Fibroblast of skin of abdomen (primary cell): ENCODE measurements around the gene DDX52.
"Not testable (repeated sequence)": the region's sequence is repeated elsewhere in the genome, so short reads cannot be mapped to it uniquely, and the experiment has no call there.

ENCODE experiments used
- DNase-seq: peaks from one replicate; pipeline ENCODE4 v3.0.0-alpha.2; 2013

DDX52 gene

DNA sequence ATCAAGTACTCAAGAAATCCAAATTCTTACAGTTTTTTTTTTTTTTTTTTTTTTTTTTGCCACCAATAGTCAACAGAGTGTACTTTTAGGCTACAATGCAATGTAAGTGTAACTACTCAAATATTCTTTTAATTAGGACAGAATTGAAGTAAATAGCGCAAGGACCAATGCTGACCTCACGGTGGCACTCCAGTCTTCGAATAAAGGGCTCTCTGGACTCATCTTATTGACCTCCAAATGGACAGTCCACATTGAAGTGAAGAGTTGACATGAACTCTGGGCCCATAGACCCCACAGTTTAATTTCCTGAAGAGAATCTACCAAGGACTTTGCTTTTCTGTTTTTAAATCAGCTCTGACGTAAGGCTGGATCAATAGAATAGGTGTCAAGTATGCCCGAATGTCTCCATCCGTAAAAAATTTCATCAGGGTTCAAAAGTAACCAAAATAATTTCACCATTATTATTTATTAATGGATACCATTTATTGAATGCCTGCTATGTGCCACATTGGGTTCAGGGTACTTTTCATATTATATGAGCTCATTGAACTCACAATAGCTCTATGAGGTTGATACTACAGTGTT is 7.3 kb upstream of the DDX52 start:
- peak; percentile 45 for DNase-seq

DNA sequence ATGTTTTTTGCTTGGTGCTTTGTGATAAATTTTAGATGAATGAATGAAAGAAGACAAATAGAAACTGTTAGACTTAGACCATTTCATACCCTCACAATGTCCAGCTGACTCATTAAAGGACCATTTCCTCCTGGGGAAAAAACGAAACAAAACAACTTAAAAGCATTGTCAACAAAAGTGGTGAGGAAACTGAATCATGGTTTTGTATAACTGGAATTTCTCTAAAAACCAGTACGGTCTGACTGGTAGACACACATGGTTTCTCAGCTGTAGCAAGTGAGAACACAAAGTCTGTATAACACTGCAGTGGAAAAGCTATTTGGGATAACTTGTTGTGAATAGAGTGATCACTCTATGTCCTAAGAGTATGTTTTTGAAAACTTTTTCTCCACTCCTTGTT is 5.3 kb upstream of the DDX52 start:
- DNase-seq, result peak; percentile 36

DNA sequence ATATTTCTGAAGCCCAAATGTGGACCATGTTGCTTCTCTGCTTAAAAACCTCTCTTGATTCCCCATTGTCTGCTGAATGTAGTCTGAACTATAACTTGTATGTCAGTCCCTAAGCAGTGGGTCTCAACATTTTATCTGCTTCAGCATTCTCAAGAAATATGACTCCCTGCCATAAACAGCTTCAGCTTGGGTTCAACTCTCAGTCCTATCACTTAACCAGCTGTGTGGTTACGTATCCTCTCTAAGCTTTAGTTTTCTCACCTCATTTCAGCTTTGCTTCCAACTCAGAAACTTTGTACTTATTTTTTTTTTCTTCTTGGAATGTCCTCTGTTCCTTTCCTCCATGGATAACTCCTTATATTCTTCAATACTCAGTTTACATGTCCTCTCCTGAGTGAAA is 4.6 kb upstream of the DDX52 start:
- no peak for DNase-seq

DNA sequence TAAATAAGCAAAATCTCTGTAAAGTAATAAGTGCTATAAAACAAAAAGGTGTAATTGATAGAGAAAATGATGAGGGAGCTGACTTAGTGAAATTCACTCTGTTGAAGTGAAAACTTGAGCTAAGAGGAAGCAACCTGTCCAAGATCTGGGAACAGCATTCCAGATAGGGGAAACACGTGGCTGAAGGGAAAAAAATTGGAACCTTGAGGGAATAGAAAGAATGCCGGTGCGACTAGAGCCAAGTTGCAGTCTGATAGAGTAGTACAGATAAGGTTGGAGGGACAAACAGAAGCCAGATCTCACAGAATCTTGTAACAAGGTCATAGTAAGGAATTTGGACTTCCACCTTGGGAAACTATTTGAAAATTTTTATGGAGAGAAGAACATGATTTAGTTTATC is 623 bp upstream of the DDX52 start:
- no peak for DNase-seq

- peak; percentile 9 for DNase-seq
Observed at GRCh38 chr17:37642681-37643080, 565 bp downstream of the DDX52 start.

GRCh38 chr17:37640015-37640414 is 3.2 kb downstream of the DDX52 start:
- DNase-seq, result no peak

- no peak for DNase-seq
Observed at GRCh38 chr17:37637956-37638355, 5.3 kb downstream of the DDX52 start.

DNA sequence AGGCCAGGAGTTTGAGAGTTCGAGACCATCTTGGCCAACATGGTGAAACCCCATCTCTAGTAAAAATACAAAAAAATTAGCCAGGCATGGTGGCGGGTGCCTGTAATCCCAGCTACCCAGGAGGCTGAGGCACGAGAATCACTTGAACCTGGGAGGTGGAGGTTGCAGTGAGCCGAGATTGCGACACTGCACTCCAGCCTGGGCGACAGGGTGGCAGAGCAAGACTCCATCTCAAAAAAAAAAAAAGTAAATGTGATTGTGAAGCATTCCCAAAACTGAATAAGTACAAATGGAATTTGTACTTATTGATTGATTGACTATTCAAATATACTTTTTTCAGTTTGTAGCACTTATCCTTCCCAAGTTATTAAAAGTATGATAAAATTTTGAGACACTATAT is 26.8 kb downstream of the DDX52 start:
- DNase-seq, result not testable (repeated sequence)

GRCh38 chr17:37614823-37615222 is 28.4 kb downstream of the DDX52 start:
- no peak for DNase-seq

- peak; percentile 68 for DNase-seq
Observed at GRCh38 chr17:37614391-37614790, 28.9 kb downstream of the DDX52 start.

DNA sequence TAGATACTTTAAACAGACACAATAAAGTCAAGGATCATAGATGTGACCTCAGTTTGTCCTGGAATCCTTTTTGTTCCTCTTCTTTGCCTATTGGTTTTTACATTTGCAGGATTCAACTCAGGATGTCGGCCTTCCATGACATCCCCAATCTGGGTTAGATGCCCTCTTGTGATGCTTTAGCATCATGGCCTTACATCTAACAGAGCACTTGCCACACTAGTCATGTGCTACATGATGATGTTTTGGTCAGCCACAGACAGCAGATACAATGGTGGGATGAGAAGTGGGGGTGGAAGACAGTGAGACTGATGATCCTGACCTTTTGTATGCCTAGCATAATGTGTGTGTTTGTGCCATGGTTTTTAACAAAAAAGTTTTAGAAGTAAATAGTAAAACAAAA is 32.3 kb downstream of the DDX52 start:
- DNase-seq, result no peak

DNA sequence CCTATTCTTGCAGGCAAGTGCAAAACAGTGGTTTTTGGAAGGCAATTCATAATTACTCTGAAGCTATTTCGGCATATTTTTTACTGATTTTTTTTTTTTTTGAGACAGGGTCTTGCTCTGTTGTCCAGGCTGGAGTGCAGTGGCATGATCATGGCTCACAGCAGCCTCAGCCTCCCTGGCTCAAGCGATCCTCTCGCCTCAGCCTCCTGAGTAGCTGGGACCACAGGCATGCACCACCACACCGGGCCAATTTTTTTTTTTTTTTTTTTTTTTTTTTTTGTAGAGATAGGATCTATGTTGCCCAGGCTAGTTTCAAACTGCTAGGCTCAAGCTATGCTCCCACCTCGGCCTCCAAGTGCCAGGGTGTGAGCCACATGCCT is 33.2 kb downstream of the DDX52 start:
- not testable (repeated sequence) for DNase-seq

DNA sequence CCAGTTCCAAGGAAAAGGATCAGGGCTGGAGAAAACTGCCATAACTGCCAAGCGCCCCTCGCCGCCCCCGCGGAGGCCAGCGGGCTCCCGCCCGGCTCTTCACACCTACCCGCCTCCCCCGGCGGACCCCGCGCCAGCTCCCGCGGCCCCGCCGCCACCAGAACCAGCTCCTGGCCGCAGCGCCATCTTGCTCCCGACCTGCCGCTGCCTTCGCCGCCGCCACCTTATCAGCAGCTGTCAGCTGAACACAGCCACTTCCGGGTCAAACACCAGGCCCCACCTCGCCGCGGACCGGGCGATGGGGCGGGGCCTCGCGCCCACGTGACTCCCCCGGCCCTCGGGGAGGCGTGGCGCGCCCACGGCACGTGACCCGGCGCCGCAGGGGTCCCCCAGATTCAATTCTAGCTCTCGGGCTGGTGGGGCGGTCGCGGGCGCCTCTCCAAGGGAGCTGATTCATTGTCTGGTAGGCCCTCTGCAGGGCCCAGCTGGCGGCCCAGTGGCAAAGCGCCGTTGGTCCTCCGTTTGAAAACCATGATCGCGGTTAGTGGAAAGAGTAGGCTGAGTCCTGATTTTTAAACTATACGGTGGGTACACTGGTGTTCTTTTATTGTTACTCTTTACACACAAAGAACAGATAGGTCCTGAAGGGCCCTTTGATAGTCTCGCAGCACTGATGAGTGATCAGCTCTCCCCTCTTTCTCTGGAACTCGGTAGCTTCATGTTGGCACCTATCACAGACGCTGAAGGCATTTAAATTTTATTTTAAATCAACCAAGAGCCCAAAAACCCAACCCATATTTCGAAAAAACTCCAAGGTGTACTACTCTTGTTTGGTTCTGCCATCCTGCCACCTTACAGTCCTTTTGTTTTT is 33.8 kb downstream of the DDX52 start, which contains the start of gene SYNRG:
TSS of gene SYNRG (minus strand) at position 249 of the 871 bp plus-strand sequence. CDS start at position 186, 63 bp downstream.
- peak; percentile 98 for DNase-seq

GRCh38 chr17:37608351-37609169 is 34.7 kb downstream of the DDX52 start:
- DNase-seq, result peak; percentile 33

- no peak for DNase-seq
Observed at GRCh38 chr17:37607637-37608331, 35.5 kb downstream of the DDX52 start.

- no peak for DNase-seq
Observed at GRCh38 chr17:37605813-37606505, 37.3 kb downstream of the DDX52 start.

DNA sequence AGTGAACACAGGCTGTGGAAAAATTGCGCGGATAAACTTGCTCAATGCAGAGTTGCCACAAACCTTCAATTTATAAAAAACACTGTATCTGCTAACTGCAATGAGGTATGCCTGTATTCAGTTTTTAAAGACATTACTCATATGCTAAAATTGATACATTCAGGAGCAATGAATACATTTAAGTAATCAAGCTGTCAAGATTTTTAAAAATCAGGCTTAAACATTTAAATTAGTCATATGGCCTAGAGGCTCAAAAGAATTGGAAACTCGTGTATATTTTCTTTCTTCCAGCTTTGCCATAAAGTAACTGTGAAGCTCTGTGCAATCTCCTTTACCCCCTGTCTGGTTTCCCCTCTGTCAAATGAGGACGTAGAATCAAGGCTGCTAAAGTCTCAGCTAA is 38.2 kb downstream of the DDX52 start:
- DNase-seq, result no peak

GRCh38 chr17:37604556-37604955 is 38.7 kb downstream of the DDX52 start:
- no peak for DNase-seq

DNA sequence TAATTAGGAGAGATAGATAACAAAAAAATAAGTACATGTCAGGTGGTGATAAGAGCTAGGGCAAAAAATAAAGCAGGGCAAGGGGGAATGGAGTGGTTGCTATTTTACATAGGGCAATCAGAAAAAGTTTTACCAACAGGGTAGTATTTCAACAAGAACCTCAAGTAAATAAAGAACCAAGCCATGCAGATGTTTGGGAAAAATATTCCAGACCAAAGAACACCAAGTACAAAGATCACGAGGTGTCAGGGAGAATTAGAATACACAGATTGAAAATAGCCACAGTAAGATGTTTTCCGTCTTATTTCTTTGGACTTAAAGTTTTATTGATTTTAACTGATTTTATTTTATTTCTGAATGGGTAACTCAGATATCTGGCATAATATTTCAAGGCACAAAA is 45.1 kb downstream of the DDX52 start:
- no peak for DNase-seq

DNA sequence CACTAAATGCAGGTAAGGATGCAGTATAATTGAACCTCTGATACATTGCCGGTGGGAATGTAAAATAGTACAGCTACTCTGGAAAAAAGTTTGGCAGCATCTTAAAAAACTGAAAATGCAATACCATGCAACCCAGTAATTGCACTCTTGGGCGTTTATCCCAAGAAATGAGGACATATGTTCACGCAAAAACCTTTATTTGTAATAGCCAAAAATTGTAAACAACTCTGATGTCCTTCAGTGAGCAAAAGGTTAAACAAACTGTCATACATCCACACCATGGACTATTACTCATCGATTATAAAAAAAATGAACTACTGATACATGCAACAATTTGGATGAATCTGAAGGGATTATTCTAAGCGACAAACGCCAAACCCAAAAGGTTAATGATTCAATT is 51.0 kb downstream of the DDX52 start:
- DNase-seq, result no peak

GRCh38 chr17:37585066-37585465 is 58.2 kb downstream of the DDX52 start:
- DNase-seq, result no peak

DNA sequence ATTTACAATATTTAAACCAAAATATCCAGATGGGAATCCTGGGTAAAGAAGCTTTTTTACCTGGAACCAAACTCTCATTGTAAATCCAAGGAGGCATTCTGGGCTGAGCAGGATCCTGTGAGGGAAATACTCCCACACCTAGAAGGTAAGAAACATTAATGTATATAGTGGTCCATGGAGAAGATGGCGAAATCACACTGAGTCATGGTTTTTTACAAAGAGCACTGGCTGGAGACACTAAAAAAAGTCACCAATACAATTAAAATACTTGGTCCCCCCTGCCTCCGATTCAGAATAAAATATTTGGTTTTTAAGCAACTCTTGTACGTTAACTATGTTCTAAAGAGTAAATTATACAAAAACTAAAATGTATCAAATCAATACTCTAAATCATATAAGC is 67.0 kb downstream of the DDX52 start:
- no peak for DNase-seq
